ENCODE data around the gene TPPP. TPM values are rescaled to one million over a fixed set of nuclear protein-coding genes. Genes with fewer than 3 reads are reported as not detected.
"Not testable (repeated sequence)": the region's sequence is repeated elsewhere in the genome, so short reads cannot be mapped to it uniquely, and the experiment has no call there.

Gene TPPP
- 10.5 TPM for total RNA-seq

- peak; percentile 92 for DNase-seq
These were observed at the start of gene TPPP for GRCh38 chr5:693271-694041. Gene TPPP, minus strand, starts transcription at chr5:693352. Its CDS starts 15,292 bp downstream, at chr5:678060.

- not testable (repeated sequence) for DNase-seq
These were observed 49.1 kb upstream of the TPPP start for GRCh38 chr5:742276-742675.

- DNase-seq: not testable (repeated sequence)
These were observed 41.0 kb upstream of the TPPP start for GRCh38 chr5:734145-734544.

- DNase-seq: not testable (repeated sequence)
These were observed 39.8 kb upstream of the TPPP start for GRCh38 chr5:732754-733454.

GRCh38 chr5:729225-729624 is 36.1 kb upstream of the TPPP start:
- not testable (repeated sequence) for DNase-seq

- not testable (repeated sequence) for DNase-seq
These were observed 33.9 kb upstream of the TPPP start for GRCh38 chr5:727087-727486.

GRCh38 chr5:723865-724264 is 30.7 kb upstream of the TPPP start:
- DNase-seq: not testable (repeated sequence)

GRCh38 chr5:723309-723708 is 30.2 kb upstream of the TPPP start:
- DNase-seq: not testable (repeated sequence)

DNA sequence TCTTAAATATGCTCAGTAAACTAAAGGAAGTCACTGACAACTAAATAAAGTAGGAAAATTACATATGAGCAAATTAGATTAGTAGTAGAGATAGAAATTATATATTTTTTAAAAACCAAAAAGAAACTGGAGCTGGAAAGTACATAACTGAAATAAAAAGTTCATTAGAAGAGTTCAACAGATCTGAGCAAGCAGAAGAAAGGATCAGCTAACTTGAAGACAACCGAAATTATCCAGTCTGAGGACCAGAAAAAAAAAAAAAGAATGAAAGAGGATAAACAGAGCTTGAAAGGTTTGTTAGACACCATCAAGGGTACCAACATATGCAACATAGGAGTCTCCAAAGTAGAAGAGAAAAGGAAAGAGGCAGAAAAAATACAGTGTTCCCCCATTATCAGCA is 26.2 kb upstream of the TPPP start:
- DNase-seq: not testable (repeated sequence)

- no peak for DNase-seq
These were observed 24.0 kb upstream of the TPPP start for GRCh38 chr5:717143-717542.

DNA sequence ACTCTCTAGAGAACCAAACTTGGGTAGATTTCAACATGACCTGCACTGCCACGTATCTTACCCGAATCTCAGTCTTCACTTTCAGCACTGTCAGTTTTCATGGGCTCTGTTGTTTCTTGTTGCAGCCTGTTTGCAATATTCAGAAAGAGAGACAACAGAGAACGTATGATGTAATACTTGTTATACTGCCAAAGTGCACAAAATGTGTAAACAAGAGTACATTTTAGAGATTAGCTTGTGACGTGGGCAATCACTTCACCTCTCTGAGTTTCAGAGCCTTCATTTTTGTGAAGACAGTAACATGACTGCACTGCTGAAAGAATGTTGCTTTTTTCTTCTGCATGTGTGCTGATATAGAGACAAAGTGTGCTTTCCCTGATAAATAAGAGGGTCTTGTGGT is 23.6 kb upstream of the TPPP start:
- peak; percentile 45 for DNase-seq

- DNase-seq: not testable (repeated sequence)
These were observed 22.5 kb upstream of the TPPP start for GRCh38 chr5:715636-716035.

DNA sequence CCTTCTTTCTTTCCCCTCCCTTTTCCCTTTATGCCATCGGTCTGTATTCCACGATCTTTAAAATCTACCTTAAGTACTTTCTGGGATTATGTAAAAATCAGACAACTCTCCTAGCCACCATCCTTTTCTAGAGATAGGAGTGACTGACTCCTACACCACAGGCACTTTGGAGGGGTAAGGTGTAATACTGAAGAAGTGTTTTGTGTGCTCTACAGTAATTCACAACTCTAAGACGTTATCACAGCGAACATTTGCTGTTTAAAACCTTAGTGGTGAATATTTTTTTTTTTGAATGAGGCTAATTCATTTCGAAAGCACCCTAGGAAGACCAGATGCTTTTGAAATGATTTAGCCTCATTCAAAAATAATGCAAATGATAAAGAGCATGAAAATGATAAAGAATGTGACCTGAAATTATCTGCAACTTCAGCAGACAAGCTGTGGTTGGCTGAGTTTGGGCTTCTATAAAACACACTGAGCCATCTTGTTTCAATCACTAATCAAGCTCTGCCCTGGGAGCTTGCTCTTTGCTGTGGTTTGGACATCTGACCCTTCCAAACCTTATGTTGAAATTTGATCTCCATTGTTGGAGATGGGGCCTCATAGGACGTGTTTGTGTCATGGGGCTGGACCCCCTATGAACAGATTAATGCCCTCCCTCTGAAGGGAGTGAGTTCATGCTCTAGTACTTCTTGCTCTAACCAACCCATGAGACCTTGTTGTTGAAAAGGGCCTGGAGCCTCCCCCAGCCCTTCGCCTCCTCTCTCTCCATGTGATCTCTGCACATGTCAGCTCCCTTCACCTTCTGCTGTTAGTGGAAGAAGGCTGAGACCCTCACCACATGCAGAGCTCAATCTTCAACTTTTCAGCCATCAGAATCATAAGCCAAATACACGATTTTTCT is 21.3 kb upstream of the TPPP start:
- not testable (repeated sequence) for DNase-seq

- not testable (repeated sequence) for DNase-seq
These were observed 20.5 kb upstream of the TPPP start for GRCh38 chr5:713686-714085.

- not testable (repeated sequence) for DNase-seq
These were observed 15.8 kb upstream of the TPPP start for GRCh38 chr5:708848-709517.

DNA sequence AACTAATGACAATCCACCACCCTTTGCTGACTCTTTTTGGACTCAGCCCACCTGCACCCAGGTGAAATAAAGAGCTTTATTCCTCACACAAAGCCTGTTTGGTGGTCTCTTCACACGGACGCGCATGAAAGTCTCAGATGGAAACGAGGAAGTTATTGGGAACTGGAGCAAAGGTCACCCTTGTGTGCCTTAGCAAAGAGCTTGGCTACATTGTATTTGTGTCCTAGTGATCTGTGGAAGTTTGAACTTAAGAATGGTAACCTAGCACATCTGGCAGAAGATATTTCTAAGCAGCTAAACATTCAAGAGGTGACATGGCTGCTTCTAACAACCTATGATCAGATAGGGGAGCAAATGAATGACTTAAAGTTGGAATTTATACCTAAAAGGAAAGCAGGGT is 15.2 kb upstream of the TPPP start:
- DNase-seq: not testable (repeated sequence)

- DNase-seq: not testable (repeated sequence)
These were observed 13.0 kb upstream of the TPPP start for GRCh38 chr5:706127-706526.

DNA sequence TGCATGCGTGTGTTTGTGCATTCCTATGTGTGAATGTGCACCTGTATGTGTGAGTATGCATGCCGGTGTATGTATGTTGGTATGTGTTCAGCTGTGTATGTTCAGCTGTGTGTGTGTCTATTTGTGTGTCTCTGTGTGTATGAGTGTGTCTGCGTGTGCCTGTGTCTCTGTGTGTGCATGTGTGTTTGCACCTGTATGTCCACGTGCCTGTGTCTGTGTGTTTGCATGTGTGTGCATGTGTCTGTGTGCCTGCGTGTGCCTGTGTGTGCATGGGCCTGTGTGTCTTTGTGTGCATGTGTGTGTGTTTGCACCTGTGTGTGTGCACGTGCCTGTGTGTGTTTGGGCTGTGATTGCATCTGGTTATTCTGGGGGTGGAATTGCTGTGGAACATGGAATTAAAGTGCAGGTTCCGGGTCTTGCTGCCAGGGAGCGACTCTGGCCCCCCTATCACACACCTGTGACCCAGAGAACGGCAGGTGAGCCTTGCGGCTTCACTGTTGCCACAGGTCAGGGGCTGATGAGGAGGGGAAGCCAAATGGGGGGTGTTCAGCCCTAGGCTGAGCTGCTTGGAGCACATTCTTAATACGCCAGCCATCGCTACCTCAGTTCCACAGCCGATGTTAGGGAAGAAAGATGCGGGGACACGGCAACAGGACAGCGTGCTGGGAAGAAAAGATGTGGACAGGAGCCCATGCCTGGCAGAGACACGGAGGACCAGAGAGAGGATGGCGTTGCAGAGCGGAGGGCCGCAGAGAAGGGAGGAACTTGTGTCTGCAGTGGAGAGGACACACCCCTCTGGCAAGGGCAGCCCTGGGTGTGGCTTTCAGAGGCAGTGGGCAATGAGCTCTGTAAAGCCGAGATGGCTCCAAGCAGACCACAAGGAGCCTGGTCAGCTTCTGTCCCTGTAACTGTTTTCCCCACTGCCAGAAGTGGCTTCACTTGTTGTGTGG is 3.9 kb upstream of the TPPP start:
- not testable (repeated sequence) for DNase-seq

- not testable (repeated sequence) for DNase-seq
These were observed 3.0 kb upstream of the TPPP start for GRCh38 chr5:696191-696590.

- DNase-seq: not testable (repeated sequence)
These were observed 2.3 kb upstream of the TPPP start for GRCh38 chr5:695475-695874.

DNA sequence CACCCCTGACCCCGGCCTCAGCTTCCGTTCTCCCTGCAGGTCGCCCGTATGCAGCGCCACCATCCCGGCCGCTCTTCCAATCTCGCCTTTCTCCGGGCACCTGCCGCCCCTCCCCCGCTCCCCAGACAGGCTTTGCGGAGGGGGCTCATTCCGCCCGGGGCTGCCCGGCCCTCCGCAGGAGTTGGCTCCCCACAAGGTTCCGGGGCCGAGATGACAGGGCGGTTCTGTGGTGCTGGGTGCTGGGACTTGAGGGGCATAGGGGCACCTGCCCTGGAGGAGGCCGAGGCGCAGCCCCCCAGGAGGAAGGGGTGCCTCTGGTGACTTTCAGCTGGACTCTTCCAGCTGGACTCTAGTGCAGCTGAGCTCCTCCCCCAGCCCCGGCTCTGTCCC is 885 bp upstream of the TPPP start:
- not testable (repeated sequence) for DNase-seq

Measured in tongue (tissue), 2 donors.